HG02623 (cell line): Measurements from ENCODE around the gene DIP2B.

Experiments
- ATAC-seq: cut with Tn5 transposase; IDR thresholded peaks from one replicate; pipeline ENCODE4 v1.9.1; 2021; ENCODE audit warnings: moderate library complexity; ENCODE audit not compliant: unreplicated experiment

Gene DIP2B

DNA sequence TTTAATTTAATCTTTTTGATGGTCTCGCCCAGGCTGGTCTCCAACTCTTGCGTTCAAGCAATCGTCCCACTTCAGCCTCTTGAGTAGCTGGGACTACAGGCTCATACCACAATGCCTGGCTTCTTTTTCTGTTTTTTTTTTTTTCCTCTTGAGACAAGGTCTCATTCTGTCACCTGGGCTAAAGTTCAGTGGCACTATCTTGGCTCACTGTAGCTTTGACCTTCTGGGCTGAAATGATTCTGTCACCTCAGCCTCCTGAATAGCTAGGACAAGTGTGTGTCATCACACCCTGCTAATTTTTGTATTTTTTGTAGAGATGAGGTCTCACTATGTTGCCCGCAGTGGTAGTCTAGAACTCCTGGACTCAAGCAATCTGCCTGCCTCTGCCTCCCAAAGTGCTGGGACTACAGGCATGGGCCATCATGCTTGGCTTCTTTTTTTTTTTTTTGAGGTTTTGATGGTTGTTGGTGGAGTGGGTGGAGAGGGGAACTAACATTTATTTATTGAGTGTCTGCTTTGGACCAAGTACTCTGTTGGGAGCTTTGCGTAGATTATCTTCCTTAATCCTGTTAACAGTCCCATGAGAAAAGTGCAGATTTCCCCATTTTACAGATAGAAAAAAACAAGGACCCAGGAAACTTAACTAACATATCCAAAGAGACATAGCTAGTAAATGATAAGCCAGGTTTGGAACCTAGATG is 102.0 kb downstream of the DIP2B start:
- ATAC-seq: no peak

DNA sequence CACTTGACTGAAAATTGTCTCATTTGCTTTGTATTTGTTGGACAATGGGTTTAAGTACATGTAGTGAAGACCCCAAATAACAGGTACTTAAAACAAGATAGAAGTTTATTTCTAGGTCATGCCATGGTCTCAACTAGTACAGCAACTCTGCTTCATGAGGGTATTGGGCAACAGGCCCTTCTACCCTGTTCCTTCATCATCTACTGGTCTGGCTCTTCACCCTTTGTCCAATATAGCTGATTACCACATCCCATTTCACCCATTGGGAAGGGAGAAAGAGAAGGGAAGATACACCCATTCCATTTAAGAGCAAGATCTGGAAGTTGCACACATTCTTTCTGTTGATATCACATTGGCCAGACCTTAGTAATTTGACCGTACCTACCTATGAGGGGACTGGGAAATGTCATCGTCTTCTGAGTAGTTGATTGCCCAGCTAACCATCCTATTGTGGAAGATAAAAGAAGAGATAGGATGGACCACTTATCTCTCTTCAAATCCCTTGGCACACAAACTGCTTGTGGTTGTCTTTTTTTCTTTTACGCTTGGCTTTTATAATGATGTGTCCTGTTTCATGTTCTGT is 104.6 kb downstream of the DIP2B start:
- ATAC-seq: no peak

DNA sequence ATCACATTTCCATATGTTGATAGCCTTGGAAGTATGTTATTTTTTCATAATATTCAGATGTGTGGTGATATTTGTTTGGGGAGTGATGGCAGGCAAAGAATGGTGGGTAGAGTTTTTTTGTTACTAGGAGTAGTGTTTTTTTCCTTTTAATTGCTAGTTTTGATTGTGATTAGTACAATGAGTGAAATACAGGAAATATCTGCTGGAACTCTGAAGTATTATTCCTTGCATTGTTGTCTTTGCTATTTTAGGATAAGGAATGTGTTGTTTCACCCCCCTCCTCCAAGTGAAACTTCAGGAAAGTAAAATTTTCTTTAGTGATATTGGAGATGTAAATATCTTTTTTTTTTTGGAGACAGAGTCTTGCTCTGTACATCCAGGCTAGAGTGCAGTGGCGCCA is 105.4 kb downstream of the DIP2B start:
- no peak for ATAC-seq

DNA sequence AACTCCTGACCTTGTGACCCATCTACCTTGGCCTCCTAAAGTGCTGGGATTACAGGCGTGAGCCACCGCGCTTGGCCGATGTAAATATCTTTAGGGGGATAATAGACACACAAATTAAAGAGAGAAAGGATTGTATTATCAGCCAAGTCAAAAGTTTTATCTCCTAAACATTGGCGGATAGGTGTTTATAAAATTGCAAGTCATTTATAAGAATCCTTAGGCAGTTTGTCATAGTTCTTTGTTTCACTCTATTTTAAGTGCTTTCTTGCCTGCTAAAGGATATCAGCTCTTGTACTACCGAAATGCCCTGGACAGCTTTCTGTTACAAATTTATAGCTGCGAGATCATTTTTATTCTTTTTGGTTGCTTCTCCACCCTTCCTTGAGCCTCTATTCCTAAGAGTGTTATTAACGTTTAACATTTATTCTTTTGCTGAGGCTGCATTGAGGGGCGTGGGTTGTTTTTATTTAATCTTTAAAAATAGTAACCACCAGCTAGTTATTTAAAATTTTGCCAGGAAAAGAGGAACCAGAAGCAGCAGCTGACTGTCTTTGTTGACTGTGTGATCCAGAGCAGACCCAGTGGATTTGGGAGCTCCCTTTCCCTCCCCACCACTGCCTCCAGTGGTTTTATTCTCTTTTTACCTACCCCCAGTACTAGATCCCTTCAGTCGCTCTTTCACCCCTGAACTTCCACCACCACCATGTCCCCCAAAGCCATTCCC is 106.4 kb downstream of the DIP2B start:
- ATAC-seq: no peak

DNA sequence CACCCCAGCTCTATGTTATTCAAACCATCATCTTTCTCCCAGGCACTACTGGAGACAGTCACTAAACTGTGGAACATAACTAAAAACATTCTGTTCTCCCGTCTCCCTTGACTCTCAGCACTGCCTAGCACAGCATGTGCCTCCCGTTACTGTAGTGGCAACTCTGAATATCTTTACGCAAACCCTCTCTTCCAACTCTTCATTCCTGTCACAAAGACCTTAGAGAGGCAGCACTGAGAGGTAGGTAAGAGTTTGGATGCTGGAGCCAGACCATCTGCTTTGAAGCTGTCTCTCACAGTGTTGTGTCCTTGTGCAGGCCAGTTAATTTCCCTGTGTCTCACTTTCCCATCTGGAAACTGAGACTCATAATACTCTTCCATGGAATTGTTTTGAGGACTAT is 108.1 kb downstream of the DIP2B start:
- ATAC-seq: no peak

DNA sequence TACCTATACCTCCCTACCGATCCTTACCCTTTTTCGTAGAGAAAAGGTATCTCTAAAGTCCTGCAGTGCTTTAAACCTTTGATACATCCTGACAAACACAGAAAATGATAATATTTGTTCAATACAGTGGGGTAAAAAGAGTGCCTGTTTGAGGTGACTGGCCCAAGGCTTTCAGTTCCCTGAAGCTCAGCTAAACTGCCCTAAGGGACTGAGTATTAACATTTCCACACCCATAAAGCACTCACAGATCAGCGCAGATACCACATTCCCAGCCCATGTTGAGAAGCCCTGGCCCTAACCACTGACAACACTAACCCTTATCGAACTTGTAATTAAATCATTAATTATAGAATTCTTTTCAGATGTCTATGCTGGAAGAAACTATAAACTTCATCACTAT is 108.7 kb downstream of the DIP2B start:
- ATAC-seq: no peak

DNA sequence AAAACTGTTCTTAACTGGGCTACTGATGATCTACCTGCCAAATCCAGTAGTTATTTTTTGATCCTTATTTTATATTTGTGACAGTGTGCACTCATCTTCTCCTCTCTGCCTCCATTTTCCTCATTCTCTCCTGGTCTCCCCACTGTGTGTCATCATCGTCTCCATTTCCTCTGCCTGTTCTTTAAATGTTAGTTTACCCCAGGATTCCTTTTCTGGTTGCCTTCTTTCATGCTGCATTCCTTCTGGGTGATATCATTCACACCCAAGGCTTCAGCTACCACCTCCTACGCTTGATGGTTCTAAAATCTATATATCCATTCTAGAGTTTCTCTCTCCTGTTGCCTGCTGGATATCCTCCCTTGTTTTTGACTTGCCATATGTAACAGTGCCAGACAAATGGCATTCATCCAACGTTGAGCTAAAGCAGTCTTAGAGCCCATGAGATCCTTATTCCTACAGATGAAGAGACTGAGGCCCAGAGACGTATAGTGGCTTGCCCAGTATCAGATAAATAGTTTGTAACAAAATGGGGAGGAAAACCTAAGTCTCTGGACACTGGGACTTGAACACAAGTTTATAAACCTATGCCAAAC is 109.5 kb downstream of the DIP2B start:
- ATAC-seq: no peak

DNA sequence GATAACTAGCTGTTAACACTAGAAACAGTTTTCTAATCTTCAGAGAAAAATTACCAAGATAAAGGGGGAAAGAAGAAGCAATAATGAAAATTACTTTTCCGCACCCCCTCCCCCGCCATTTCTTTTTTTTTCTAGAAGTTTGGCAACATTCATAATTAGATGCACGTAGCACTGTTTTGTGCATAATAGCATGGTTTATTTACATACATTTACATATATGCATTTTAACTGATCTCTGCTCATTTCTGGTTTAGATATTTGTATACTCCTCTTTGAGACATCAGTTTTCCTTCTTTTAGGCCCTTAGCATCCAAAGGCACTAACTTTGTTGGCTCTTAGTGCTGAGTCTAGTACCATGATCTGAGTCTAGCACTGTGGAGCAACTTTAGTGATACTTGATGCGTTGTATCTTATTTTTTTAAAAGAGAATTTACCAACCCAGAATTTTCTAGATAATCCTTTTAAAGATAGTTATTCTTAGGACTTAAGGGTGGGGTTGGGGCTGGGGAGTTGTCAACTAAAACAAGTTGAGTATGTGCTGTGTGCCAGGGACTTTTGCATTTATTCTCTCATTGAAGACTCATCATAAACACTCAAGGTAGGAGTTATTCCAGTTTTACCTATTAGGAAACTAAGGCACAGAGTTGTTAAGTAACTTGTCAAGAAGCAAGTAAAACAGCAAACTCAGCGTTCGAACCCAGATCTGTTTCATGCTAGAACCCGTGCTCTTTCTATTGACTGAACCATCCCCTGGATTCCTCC is 110.5 kb downstream of the DIP2B start:
- no peak for ATAC-seq

DNA sequence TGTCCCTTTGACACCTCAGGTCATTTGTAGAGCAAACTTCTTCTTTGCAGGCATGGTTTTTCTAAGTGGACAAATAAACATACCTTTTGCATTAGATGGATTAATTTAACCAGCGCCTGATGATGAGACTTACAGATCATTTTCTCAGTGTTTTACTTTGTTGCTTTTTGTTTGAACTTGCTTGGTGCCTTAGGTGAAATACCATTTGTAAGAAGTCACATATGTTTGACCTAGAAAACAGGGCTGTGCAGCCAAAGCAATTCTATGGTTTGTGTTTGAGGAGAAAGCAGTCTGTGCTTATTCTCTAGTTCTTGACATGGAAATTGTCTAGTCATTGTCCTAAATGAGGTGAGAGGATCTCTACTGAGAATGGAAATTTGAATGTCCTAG is 111.1 kb downstream of the DIP2B start:
- no peak for ATAC-seq

DNA sequence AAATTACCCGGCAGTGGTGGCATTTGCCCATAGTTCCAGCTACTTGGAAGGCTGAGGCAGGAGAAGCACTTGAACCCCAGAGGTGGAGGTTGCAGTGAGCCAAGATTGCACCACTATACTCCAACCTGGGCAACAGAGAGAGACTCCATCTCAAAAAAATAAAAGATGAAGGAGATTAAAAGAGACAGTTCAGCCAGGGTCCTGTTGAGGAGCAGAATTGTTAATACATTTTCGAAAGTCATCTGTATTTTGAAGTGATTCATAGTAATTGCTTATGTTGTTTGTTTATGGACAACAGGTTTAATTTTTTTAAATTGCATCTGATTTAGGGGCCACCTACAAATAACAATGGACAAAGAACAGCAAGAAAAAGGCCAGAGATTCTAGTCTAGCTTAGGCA is 112.9 kb downstream of the DIP2B start:
- ATAC-seq: no peak

DNA sequence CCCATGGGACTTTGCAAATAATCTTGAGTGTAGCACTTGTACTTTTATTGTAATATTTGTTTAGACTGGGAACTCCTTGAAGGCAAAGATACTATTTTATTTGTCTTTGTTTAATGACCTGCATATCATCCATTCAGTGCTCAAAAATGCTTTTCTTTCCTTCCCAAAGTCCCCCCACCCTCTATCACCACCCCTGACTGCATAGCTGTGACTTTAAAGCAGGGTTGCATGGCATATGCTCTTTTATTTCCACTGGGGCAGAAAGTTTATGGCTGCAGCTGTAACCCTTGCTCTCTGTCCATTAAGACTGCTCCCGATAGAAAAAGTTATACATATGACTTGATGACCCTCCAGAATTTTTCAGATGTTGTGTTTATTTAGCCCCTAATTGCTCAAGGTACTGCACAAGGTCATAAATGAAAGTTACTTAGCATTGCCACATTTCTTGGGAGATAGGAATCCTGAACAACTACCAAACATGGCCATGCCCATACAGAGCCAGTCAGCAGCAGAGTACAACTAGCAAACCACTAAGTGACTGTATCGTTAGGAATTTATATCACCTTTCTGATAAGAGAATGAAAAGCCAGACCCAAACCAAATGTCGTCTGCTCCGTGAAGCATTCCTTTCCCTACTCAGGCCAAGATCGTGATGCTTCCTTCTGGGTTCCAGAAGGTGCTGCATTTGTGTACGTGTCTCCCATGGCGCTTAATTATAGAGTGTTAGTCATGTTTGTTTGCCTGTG is 114.3 kb downstream of the DIP2B start:
- no peak for ATAC-seq

DNA sequence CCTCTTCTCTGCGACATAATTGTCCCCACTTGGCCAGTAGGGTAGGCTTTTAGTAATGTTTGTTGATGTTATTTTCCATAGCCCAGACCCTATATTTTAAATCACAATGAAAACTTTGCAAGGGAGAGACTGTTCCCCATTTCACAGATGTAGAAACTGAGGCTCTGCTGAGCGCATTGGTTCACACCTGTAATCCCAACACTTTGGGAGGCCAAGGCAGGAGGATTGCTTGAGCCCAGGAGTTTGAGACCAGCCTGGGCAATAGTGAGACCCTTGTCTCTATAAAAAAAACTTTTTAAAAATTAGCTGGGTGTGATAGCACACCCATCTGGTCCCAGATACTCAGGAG is 114.8 kb downstream of the DIP2B start:
- no peak for ATAC-seq

DNA sequence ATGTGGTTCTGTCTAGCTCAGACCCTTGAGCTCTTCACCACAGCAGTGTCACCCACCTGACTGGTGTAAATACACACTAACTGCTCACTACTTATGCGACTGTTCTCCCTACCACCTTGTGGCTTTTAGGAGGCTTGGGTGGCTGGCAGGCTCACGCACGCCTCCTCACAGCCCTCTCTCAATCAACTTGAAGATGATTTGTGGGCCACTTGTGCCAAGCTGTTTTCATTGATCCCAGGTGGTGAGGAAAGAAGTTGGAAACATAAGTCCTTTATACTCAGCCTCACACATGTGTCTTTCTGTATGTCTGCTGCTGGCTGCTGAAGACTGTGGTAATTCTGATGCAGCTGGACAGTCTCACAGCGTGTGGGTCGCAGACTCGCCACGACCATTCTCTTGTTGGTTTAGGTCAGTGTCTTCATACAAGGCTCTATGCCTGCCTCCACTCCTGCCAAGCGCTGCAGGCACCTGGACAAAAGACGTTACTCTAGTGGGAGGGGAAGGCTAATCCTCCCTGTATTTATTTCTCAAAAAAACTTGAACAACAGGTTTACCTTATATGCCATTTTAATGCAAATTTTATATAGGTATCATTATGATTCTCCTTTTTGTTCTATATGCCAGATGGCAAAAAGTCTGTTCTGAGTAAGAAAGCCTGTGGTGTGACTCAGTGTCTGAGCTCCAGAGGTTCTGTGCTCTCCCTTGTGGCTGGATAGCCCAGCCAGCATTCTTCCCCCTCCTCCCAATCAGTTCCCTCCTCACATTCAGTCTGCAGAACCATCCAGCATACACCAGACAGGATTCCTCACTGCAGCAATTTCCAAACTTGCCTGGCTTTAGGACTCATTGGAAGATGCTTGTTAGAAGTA is 115.6 kb downstream of the DIP2B start:
- no peak for ATAC-seq

DNA sequence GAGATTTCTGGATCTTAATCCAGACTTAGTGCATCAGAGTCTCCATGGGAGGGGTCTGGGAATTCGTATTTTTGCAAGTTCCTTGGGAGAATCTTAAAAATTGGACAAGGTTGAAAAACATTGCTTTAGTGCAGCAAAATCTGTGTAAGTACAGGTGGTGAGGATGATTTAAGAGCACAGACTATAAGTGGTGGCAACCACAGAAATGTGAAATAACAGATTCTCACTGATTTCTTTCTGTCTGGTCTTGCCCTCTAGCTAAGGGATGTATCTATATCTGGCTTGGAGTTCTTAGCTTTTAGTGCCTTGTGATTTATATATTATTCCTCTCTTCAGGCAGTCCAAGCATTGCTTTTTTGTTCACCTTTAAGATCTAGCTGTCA is 116.2 kb downstream of the DIP2B start:
- no peak for ATAC-seq

DNA sequence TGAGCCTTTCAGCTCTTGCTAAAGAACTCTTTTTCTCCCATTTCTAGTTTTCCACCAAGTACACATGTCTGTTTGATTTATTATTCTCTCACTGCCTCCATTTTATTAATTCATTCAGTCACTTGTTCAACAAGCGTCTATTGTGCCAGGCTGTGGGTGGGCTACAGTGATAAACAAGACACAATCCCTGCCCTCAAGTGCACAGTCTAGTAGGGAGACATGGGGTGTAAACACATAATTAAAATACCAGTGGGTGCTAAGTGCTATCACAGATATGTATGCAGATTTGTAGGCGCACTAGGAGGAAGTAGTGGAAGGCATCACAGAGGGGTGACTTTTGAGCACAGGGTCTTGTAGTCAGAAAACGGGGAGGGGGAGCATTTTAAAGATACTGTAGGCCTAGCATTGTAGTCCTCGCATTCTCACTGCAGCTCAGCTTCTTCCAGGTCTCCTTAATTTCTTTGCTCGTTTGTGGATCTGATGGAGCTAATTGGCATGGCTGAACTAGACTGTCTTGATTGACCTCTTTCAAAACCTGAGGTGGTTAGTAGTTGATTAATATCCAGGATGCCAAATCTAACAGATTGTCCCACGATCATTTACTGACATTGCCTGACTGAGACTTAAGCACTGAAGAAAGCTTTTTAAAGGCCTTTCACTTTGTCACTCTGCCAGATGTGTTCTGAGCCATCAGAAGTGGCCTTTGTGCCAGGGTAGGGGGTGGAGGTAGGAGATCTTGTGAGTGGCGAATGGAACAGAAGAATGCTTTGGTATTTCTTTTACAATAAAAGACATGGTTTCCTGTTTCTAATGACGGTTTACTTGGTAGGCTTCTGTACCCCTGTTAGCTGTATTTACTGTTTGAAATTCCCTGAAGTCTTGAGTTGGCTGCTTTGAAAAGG is 116.9 kb downstream of the DIP2B start:
- no peak for ATAC-seq

DNA sequence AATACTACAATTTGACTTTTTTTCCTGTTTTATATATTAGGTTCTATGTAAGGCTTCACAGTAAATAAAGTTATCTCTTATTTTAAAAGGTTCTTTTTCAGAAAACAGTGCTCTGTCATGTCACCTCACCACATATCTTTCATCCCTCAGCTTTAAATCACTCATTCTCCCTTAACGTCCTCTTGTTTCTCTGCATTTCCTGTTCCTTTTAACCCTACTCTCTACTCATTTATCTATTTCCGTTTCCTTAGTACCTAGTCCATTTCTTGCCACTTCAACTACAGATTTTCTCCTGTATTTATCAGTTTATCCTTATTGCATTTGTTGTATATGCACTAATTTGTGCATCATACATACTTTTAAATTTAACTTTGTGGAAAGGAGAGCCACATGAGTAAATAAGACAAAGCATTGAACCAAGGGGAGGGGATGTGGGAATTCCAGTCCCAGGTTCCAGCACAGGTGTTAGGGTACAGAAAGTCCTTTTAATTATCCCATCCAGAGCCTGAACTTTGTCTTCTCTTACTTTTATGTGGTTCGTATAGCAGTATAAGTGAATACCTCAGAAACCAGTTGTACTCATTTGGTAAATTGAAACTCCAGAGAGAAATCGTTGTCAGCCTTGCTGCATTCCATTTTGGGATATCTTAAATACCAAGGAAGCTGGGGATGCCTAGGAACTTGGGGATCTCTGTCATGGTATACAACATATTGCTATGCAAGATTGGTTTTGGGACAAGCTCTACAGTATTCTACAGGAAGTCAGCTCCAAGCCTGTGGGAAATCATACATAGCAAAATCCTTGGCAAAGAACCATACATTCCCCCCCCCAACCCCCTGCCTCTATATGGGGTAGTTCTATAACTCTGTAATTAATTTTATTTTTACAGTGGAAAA is 120.5 kb downstream of the DIP2B start:
- ATAC-seq: no peak

DNA sequence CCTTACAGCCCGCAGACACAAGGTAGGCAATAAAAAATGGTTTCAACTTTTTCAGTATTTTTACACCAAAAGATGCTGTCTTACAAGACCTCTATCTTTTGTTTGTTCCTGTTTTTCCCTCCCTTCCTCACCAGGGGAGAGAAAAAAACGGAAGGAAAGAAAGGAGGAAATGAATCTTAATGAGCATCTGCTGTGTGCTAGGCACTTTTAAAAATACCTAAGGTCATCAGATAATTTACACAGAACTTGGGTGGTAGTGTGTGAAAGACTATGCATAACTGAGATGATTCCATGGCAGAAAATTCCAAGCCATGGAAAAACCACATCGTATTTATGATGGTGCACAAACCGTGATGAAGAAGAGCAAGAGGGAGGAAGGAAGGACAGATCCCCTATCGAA is 121.2 kb downstream of the DIP2B start:
- ATAC-seq: no peak

DNA sequence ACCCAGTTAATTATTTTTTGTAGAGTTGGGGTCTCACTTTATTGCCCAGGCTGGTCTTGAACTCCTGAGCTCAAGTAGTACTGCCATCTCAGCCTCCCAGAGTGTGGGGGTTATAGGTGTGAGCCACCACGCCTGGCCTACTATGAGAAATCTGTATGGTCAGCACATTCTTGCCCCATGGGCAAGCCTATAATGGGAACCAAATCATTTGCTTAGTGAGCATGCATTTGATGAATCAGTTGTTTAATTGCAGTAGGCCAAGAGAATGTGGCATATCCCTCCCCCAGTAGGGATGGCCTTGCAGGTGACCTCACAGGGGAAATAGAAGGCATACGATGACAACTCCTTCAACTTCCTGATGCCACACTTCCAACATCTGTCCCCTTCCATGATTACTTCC is 122.7 kb downstream of the DIP2B start:
- ATAC-seq: no peak
